HG03139 (cell line): ENCODE results near the gene PNPO.
A peak's percentile ranks its signal among the peaks of the same experiment; 100 is the strongest.
"Not testable (repeated sequence)": the region's sequence is repeated elsewhere in the genome, so short reads cannot be mapped to it uniquely, and the experiment has no call there.

ENCODE experiments used
- ATAC-seq: cut with Tn5 transposase; IDR thresholded peaks from one replicate; pipeline ENCODE4 v1.9.1; 2021; ENCODE audit not compliant: unreplicated experiment

PNPO gene

GRCh38 chr17:47970725-47971499 is 29.5 kb downstream of the PNPO start, which contains the start of gene CDK5RAP3:
CDK5RAP3 (plus strand) TSS chr17:47971113; CDS start chr17:47971147, 34 bp downstream.
- peak; percentile 88 for ATAC-seq

DNA sequence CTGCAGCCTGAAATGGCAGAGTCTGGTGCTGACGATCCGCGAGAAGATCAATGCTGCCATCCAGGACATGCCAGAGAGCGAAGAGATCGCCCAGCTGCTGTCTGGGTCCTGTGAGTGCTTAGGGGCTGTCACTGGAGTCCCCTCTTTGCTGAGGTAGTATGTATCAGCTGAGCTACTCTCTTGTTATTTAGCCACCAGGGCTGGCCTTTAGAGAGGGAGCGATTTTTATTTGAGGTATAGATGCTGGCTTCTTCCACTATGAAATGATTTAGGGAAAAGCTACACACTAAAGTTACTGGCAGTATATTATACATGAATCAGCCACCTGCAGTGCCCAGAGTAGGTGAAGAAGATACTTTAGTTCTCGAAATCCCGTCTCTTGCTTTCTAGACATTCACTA is 32.2 kb downstream of the PNPO start:
- ATAC-seq: no peak

DNA sequence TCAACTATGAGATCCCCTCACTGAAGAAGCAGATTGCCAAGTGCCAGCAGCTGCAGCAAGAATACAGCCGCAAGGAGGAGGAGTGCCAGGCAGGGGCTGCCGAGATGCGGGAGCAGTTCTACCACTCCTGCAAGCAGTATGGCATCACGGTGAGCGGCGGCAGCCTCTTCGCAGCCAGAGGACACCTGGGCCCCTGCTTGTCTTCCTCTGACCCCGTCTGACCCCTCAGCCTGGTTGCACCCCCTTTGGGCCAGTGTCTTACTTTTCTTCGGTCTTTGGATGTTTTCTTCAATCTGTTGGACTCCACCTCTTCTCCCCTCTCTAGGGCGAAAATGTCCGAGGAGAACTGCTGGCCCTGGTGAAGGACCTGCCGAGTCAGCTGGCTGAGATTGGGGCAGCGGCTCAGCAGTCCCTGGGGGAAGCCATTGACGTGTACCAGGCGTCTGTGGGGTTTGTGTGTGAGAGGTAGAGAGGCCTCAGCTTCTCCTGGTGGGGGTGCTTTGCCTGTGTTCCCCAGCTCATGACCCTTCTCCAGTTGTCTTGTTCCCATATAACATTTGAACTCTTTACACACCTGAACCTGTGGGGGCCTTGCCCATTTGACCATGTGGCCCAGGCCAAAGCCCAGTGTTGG is 33.9 kb downstream of the PNPO start:
- ATAC-seq: no peak

DNA sequence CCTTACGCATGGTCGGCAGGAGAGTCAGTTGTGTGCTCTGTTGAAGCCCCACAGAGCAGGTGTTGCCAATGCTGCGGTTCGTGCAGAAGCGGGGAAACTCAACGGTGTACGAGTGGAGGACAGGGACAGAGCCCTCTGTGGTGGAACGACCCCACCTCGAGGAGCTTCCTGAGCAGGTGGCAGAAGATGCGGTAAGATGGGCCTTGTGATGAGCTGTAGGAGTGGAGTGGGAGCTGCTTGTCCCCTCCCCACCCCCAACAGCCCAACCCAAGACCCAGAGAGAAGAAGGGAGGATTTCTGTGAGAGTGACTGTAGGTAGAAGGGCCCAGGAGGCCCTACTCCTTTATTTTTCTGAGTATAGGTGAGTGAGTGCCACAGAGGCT is 34.4 kb downstream of the PNPO start:
- ATAC-seq: no peak

DNA sequence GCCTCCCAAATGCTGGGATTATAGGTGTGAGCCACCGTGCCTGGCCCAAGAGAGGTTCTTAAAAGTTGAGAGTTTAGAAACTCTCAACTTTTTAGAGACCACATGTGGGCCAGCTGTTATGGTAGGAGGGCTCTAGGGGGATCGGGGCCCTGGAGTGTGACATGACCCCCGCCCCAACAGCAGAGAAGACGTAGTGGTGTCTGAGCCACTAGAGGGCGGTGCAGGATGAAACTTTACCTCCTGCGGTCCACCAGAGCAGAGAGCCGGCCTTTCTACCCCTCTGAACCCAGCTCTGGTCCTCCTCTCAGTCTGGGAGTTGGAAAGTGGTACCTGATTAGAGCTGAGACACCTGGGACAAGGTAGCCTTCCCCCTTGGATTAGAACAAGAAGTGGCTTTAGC is 37.0 kb downstream of the PNPO start:
- no peak for ATAC-seq

- no peak for ATAC-seq
These were observed 39.2 kb downstream of the PNPO start for GRCh38 chr17:47980541-47980940.

- ATAC-seq: no peak
These were observed 40.1 kb downstream of the PNPO start for GRCh38 chr17:47981462-47981861.

DNA sequence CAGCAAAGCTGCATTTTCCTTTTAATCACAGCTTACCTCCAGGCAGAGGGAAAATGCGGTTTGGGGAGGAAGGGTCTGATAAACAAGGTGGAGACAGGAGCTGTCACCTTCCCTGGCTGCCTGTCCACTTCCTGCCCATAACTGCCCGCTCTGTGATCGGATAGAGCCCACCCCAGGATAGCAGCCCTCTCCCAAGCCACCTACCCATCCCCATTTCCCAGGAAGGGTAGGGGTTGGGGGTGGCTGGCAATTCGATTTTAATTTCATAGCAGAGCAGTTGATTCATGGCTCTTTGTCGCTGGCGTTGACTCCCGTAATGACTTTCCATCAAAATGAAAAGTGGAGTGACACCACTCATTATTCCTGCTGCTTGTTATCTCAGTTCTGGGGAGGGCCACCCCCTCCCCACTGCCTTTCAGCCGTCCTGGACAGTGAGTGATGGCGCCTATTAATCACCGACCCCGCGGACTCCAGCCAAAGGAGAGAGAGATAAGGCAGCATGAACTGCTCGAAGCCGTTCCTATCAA is 40.8 kb downstream of the PNPO start:
- ATAC-seq: no peak

GRCh38 chr17:47982645-47983390 is 41.4 kb downstream of the PNPO start:
- ATAC-seq: no peak

GRCh38 chr17:47983492-47984223 is 42.3 kb downstream of the PNPO start:
- ATAC-seq: no peak

DNA sequence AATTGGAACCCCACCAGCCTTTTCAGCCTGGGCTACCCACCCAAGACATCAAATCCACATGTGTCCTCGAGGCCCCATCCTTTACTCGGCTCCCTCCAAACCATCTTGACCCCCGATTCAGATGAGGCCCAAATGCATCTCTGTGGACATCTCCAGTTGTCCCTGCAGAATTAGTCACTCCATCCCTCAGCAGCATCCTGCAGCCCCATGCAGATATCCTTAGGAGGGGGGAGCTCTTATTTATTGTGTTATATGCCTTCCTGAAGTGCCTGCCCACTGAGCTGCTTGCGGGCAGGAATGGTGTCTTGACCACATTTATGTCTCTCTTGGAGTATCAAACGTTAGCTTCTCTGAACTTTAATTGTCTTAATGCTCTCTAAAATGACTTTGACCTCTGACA is 45.1 kb downstream of the PNPO start:
- no peak for ATAC-seq

DNA sequence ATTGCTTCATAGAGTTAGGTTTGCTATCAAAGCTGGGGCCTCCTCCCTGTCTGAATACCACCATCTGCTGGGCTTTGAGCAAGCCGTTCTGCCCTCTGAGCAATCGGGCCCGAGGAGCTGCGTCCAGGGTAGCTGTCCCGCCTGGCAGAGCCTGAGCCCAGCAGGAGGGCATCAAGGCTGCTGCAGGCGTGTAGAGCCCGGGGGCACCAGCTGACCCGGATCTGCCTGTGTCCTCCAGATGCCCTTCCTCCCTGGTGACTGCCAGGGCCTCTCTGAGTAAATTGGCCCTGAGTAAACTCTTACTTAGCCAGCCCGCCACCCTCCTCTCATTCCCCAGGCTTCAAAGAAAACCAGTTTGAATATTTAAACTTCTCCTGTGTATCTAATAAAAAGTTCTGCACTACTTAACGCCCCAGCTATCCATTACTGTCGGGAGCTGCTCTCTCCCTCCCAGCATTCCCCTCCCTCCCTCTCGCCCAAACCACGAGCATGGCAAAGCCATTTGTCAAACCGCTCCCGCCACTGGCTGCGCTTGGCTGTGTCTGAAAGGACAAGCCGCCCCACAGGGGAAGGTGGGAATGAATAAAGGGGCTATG is 46.0 kb downstream of the PNPO start:
- no peak for ATAC-seq

DNA sequence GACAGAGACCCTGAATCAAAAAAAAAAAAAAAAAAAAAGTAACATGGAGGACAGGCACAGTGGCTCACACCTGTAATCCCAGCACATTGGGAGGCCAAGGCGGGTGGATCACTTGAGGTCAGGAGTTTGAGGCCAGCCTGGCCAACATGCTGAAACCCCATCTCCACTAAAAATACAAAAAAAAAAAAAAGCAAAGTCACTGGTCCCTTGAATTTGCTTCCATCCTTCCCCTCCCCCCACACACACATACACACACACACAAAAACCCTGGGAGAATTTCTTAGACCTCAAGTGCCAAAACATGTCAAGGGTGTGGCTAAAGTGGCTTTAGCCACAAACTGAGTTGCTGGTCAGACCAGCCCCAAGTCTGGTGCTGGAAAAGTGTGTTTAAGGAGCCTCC is 47.1 kb downstream of the PNPO start:
- ATAC-seq: not testable (repeated sequence)

- ATAC-seq: no peak
These were observed 47.8 kb downstream of the PNPO start for GRCh38 chr17:47989159-47989558.

DNA sequence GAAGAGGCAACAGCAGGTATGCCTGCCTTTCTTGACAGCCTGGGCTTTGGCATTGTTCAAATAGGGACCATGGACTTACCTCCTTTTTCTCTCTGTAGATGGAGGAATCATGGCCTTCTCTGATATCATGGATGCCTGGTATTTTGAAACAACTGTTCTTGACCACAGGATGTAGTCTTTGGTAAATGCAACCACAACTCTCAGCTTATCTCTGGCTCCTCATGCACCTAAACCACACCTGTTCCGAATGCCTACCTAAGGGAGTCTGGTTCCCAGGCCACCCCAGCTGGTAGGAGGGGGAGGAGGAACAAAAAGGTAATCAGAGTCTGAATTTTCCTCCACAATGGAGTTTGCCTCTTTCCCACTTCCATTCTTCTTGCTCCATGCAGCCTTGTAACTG is 48.3 kb downstream of the PNPO start:
- ATAC-seq: no peak

DNA sequence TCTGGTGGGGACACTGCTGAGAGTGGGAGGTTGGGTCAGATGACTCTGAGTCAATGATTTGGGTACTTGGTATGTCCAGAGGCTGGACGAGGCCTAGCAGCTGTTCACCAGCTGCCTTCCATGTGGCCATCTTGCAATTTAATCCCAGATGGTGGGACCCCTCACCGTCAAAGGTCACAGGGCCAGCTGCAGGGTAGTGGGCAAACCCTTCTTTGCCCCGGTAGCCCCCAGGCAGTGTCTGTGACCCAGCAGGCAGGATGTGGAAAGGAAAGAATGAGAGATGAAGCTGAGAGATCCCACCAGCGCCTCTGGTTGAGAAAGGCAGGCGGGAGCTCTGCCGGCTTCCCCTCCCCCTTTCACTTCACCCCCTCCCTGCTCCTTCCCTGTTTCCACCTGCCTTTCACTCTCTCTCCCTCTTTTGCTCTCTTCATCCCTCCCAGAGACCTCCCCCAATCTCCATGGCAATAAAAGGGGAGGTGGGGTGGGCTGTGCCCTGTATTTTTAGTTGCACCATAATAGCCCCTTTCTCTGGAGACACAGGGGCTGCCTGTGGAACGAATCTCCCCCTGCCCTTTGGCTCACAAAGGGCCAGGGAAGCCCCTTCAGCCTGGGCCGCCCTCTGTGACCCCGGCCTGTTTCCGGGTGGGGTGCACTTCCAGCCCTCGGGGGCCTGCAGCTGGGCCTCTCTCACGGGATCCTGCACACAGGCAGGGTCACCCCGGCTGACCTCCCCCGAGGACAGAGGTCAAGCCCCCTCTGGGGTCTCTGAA is 49.8 kb downstream of the PNPO start:
- ATAC-seq: no peak

DNA sequence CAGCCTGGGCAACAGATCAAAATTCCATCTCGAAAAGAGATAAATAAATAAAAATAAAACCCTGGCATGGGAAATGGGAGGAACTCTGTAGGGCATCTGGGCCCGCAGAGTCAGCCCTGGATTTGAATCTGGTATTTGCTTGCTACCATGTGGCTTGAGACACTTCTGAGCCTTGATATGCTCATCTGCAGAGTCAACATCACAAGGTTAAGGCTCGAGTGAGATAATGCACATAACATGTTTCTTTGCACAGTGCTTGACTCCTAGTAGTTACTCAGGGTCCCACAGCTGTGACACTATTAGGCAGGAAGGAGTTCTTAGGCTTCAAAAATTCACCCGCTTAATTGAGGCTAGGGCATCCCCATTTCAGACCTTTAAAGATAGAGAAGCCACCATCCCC is 50.8 kb downstream of the PNPO start:
- no peak for ATAC-seq

- no peak for ATAC-seq
These were observed 51.7 kb downstream of the PNPO start for GRCh38 chr17:47993031-47993564.

DNA sequence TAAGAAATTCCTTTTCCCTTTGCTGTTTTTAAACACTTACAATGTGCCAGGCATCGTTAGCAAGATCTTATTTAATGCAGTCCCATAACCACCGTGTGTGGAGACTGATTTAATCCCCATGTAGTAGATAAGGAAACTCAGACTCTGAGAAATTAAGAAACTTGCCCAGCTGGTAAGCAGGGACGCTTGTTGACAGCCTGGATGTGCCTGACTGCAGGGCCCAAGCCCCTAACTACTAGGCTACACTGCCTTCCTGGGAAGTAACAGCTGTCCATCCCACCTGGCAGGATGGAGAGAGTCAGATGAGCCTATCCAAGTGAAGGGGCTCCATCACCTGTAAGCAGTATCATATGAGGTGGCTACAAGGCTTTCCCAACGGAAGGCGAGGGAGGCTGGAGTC is 52.6 kb downstream of the PNPO start:
- no peak for ATAC-seq

GRCh38 chr17:47994724-47995123 is 53.4 kb downstream of the PNPO start:
- ATAC-seq: no peak
